HG03442 (cell line): Measurements from ENCODE around the gene CDKAL1.
"Not testable (repeated sequence)": the region's sequence is repeated elsewhere in the genome, so short reads cannot be mapped to it uniquely, and the experiment has no call there.

Source experiments
- ATAC-seq: cut with Tn5 transposase; IDR thresholded peaks from one replicate; pipeline ENCODE4 v1.9.1; 2021; ENCODE audit warnings: mild to moderate bottlenecking, moderate library complexity; ENCODE audit not compliant: unreplicated experiment

CDKAL1 gene

DNA sequence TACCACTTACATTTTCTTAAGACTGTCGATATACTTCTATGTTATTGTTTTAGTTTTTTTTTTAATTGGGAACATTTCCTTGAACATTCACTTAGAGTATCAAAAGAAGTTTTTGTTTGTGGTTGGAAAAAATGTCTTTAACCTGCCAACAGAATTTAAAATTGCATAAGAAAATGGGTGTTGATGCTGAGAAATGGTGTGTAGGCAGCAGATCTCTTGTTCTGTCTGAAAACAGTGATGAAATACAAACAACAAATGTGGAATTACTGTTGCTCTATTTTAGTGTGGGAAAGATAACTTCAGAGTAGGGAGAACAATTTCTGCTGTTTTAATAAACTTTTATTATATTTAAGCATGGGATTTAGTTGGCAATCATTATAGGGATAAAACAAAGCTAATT lies 293.5 kb downstream of the CDKAL1 start:
- ATAC-seq: no peak

DNA sequence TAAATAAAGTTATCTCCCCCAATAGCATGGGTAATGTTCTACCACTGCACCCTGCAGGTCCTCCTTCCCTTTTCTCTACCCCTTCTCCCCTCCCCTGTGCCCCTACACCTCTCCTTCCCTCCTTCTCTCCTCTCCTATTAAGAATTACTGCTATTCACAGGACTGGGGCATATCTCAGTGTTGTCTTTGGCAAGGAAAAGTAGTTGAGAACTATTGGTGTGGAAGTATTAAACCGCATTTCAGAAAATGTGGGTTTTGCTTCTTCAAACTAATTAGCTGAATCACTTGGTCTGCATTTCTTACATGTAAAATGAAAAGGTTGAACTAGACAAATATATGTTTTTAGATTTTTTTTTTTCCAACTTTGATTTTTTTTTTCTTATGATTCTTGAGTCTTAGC lies 296.3 kb downstream of the CDKAL1 start:
- no peak for ATAC-seq

- ATAC-seq: not testable (repeated sequence)
Observed at GRCh38 chr6:20831251-20831650, 297.0 kb downstream of the CDKAL1 start.

GRCh38 chr6:20833881-20834515 lies 299.7 kb downstream of the CDKAL1 start:
- ATAC-seq: no peak

GRCh38 chr6:20835315-20836010 lies 301.2 kb downstream of the CDKAL1 start:
- no peak for ATAC-seq

DNA sequence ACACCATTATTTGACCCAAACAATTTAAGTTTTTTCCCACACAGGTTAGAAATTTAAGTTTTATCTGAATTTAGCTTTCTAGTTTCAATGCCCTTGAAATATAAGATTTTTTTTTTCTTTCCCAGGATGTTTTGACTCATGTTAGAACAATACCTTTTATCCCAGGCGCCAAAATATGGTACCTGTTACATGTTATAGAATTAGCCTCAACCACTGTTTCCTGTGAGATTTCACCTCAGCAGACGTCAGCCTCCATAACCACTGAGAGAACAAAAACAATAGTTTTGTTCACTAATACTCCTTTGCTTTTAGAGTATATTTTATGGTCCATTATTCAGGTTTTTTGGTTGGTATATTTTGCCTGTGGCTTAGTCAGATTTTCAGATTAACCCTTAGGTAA lies 302.9 kb downstream of the CDKAL1 start:
- no peak for ATAC-seq

GRCh38 chr6:20838113-20838512 lies 303.9 kb downstream of the CDKAL1 start:
- ATAC-seq: no peak

GRCh38 chr6:20839630-20840029 lies 305.4 kb downstream of the CDKAL1 start:
- ATAC-seq: no peak

GRCh38 chr6:20840675-20841074 lies 306.4 kb downstream of the CDKAL1 start:
- ATAC-seq: no peak

GRCh38 chr6:20841806-20842205 lies 307.5 kb downstream of the CDKAL1 start:
- ATAC-seq: no peak

GRCh38 chr6:20845592-20845991 lies 311.3 kb downstream of the CDKAL1 start:
- ATAC-seq: no peak

DNA sequence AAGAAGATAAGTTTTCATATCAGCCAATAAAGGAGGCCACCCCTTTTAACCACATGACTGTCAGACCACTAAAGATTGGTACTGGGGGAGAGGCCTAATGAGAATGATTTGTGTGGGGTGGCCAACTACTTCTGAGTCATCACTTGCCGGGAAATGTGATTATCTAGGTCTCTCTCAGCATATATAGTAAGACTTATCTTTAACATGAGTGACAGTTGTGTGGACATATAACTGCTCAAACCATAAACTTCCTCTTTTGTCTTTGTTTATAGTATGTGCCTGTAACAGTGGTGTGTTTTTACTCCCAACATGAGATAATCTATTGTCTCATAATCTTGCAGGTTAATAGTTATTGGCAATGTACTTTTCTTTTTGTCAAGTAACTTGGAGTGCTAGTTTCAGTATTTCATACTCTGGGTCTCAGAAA lies 312.4 kb downstream of the CDKAL1 start:
- ATAC-seq: peak; percentile 87

DNA sequence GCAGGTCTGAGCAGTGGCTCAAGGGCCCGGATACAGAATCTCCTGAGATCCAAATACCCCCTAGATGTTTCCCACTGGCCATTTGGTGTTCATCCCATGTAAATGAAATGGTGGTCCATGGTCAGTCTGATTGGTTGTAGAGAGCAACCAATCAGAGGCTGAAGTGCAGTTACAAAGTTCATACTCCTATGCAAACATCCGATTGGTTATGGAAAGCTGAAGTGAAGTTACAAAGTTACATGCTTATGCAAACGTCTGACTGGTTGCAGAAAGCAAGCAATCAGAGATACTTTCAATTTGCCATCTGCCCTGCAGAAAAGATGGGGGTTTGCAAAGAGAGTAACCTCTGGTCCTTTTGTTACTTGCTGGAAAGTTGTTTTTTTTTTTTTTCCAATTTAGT lies 313.6 kb downstream of the CDKAL1 start:
- no peak for ATAC-seq

- no peak for ATAC-seq
Observed at GRCh38 chr6:20850686-20851416, 316.6 kb downstream of the CDKAL1 start.

GRCh38 chr6:20851795-20852194 lies 317.5 kb downstream of the CDKAL1 start:
- ATAC-seq: no peak

DNA sequence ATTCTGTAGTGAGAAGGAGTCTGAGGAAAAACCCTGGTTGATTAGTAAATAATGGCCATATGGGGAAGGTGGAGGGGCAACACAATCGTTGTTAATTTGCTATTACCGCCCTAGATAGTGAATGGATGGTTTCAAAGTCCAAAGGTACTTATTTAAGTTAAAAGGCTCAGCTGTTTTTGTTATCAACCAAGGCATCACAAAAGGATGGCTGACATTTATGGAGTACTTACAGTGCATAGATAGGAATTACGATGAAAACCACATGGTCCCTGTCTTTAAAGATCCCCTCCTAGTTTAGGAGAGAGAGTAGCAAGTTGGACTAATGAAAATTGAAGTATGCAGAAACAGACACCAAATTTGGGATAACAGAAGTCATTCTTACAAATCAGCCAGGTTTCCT lies 319.6 kb downstream of the CDKAL1 start:
- ATAC-seq: no peak

DNA sequence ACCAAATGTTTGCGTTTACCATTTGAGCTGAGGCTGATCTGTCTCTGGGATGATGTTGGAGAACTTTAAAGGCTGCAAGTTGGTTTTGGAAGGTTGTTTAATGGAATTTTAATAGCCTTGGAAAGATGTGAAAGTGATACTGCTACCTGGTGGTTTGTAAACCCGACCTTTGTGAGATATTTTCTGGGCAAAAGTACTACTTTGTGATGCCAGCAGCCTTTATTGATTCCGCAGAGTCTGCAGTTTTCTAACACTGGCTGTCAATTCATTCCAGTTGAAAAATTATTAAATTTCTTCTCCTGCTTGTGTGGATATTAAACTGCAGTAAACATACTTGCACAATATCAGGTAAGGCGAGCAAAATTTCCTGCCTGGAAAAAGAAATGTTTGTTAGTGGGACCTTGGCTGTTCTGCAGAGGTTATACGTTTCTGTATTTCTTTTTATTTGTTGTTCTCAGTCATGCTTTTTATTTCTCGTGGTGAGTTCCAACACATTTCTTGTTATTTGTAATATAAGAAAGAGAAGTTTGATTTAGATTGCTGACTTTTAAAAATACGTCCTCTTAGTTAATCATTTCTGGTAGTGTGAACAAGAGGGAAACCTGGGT lies 322.5 kb downstream of the CDKAL1 start:
- ATAC-seq: no peak

DNA sequence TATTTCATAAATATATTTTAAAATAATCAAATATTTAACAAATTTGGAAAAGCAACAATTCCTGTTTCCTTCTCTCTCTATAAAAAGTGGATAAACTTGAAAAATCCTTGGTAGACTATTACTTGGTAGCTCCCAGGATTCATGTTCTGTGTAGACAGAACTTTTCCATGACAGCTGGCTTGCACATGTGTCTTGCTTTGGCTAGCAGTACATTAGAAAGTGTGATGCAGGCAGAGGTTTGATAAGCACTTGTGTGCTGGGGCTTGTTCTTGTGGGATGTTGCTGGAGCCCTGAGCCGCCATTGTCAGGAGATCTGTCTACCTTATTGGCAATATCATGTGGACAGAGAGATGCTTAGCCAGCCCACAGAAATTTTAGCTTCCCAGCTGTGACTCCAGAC lies 327.2 kb downstream of the CDKAL1 start:
- ATAC-seq: no peak

- no peak for ATAC-seq
Observed at GRCh38 chr6:20866036-20866435, 331.8 kb downstream of the CDKAL1 start.

DNA sequence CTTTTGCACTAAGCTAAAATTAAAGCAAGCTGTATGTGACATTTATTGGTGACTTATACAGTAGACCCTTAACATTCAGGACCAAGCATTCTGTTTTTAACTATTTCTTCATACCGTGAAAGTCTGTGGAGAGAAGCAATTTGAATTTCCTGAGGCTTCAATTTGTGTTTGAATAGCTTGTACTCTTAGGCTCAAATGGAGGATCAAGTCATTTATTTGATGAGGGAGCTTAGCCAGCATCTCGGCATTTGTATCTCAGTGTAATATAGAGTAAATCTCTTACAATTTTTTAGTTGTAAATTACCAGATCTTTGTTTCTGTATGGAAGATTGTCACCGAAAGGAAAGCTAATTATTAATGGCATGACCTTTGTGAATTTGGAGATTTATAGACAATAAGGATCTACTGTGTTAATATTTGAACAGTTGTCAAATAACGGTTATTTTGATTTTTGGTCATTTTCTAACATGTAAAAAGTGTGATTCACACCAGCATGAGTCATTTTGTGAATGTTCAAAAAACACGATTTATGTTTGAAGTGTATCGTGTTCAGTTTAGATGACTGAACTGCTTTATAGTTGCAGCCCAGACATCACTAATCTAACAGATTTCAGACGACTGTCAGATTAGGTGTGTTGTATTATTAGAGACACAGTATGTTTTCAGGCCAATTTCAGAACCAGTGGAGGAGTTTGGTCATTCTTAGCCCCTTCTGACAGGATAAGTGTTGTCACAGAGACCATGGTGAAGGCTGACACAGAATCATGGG lies 332.9 kb downstream of the CDKAL1 start:
- ATAC-seq: no peak
